HTR-8/SVneo (cell line): ENCODE results near the gene CFB.
"Not testable (repeated sequence)": the region's sequence is repeated elsewhere in the genome, so short reads cannot be mapped to it uniquely, and the experiment has no call there.

ENCODE experiments used
- DNase-seq: peaks from one replicate; pipeline ENCODE4 v3.0.0; 2011; ENCODE audit warnings: low spot score, mixed read lengths; ENCODE audit not compliant: insufficient read length
- FAIRE-seq: peaks from 2 replicates; lab custom pipeline; 2011; peaks lifted over from hg19 to GRCh38; lab: Jason Lieb, UNC

The CFB gene

DNA sequence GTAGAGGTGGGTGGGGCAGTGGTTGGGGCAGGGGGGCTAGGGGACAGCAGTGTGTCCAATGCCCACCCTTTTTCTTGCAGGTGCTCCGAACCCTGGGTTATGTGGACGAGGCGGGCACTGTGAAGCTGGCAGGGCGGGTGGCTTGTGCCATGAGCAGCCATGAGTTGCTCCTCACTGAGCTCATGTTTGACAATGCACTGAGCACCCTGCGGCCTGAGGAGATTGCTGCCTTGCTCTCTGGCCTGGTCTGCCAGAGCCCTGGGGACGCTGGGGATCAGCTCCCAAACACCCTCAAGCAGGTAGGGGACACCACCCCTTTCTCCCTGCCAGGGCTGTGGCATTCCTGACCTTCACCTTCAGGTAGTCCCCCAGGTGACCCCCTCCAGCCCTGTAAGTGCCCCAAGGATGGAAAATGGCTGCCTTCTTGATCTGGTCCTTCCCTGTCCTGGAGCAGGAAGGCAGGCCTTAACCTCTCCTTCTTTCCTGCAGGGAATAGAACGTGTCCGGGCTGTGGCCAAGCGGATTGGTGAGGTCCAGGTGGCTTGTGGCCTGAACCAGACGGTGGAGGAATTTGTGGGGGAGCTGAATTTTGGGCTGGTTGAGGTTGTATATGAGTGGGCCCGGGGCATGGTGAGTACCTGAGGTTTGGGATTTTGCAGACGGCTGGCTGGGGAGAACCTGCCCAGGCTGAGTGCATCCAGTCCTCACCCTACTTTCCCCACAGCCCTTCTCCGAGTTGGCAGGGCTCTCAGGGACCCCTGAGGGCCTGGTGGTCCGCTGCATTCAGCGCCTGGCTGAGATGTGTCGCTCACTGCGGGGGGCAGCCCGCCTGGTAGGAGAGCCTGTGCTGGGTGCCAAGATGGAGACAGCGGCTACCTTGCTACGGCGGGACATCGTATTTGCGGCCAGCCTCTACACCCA, 23.2 kb downstream of the CFB start:
- no peak for DNase-seq
- no peak for FAIRE-seq

DNA sequence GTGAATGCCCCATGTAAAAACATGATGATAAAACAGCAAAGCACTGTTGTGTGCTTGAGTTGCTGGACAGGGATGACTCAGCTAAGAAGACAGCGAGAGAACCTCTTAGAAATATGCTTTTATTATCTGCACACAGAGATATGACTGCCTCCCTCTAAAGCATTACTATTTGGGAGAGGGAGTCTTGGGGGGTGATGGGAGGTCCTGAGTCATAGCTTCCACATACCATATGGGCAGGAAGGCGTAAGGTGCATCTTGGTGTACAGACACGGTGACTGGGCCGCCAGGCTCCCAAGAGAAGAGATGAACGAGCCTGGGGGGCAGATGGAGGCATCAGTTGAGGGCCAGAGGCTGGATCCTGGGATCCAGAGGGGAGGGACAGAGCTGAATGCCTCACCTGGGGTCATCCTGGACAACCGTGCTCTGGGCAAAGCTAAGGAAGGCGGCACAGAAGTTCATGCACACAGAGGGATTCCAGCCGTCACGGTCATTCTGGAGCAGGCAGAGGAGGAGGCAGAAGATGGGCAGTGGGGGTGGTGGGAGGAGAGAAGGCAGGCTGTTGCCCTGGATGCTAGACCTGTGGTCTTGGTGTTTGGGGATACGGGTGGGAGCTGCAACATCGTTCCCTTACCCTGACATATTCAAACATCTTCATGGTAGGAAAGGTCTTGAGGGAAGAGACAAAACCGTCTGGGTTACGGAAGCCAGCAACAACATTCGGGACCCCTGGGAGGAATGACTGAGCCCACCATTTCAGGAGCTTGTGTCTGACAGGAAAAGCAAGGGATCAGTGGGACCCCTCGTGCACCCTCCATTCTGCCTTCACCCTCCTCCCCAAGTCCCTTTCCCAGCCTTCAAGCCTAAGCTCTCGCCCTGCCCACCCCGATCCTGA, 24.1 kb downstream of the CFB start:
- FAIRE-seq (no peak), DNase-seq (no peak)

DNA sequence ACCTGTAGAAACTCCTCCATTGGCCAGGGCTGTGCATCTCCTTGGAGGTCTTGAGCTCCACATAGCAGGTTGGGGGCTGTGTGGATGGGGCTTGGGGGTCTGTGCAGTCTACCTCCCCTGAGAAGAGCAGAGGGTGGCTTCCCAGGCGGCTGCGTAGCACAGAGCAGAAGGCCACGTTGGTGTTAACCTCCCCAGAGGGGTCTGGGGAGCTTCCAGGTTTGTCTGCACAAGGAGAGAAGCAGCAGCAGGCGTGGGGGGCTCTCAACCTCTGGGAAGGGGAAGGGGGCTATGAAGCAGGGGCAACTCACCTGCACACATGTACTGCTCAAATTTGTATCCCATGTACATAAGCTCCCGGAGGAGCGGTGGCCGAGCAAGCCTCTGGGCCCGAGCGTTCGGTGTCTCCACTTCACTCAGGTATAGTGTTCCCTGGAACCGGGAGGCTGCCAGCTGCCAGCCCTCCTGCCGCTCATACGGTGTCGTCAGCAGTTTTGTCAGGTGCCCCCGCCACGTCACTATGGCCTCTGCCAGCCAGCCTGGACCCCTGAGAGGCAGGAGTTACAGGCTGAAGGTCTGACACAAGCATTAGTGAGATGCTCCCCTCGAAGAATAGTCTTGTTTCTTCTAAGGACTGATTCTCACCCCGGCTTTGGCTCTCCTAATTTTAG, 24.8 kb downstream of the CFB start:
- FAIRE-seq (no peak), DNase-seq (no peak)

DNA sequence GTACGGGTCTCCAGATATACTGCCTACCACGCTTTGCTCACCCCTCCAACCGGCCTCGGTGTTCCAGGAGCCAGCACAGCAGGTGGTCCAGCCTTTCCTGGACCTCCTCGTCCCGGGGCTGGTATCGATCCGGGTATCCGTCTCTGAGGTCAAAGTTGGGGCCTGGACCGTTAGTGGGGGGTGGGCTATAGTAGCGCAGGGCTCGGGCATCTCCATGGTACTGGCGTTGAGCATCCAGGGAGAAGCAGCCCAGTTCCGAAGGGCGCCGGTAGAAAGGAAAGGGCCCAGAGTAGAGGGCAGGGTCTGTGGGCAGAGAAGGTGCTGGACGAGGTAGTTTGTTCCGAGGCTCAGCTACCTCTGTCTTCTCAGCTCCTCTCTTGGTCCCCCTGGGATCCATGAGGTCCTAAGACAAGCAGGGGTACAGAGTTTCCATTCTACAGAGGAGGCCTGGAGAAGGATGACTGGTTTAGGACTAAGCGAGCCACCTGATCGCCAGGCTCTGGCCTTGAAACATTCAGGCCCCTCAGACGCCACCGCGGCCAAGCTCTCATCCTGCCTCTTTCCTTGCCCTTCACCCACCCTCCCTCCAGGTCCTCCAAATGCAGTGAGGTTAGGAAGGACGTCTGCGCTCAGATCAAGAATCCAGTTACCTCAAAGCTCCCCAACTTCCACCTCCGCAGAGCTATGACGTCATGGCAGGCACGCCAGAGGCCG, 25.5 kb downstream of the CFB start:
- DNase-seq (no peak), FAIRE-seq (no peak)

DNA sequence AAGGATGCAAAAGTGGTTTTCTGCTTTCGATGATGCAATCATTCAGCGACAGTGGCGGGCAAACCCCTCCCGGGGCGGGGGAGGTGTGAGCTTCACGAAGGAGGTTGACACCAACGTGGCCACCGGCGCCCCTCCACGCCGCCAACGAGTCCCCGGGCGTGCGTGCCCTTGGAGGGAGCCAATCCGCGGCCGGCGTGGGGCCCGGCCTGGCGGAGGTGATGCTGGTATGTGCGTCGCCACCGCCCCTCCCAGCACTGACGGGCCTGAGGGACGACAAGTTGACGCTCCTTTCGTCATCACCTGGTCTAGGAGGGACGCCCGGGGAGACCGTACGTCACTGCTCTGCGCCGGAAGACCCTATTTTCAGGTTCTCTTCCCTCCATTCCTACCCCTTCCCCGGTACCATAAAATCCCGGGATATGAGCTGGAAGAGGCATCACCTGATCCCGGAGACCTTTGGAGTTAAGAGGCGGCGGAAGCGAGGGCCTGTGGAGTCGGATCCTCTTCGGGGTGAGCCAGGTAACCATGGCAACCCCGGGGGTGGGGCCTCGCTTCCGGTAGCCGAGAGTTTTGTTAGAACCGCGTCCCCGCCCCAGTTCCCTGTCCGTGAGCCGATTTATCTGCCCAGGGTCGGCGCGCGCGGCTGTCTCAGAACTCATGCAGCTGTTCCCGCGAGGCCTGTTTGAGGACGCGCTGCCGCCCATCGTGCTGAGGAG, 26.3 kb downstream of the CFB start, which contains the start of gene DXO:
Gene DXO, minus strand, starts transcription at position 146 of the 716 bp plus-strand sequence. CDS start 463 bp downstream, outside the sequence.
- peak; percentile 98 for FAIRE-seq
- DNase-seq, result peak; percentile 99

DNA sequence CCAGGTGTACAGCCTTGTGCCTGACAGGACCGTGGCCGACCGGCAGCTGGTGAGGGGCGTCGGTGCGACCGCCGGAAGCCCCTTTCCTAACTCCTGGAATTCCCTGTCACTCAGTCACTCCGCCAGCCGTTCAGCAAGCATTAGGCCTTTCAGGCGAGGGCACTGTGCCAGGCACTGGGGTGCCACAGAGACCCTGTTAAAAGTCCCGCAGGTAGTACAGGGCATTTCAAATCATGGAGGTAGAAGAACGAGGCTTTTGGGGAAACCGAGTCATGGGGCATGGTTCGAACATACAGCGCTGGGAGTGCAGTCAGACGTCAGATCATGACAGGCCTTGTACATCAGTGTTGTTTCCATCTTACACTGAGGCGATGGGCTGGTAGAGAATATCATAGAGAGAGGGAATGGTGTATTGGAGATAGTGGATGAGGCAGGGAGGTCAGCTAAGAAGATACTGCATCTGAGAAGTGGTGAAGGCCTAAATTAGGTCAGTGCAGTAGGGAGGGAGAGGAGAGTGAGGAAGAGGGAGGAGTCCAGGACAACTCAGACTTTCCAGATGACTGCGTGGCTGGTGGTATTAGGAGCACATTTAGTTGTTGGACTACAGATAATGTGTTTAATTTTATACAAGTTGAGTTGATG, 26.9 kb downstream of the CFB start:
- no peak for DNase-seq
- no peak for FAIRE-seq

DNA sequence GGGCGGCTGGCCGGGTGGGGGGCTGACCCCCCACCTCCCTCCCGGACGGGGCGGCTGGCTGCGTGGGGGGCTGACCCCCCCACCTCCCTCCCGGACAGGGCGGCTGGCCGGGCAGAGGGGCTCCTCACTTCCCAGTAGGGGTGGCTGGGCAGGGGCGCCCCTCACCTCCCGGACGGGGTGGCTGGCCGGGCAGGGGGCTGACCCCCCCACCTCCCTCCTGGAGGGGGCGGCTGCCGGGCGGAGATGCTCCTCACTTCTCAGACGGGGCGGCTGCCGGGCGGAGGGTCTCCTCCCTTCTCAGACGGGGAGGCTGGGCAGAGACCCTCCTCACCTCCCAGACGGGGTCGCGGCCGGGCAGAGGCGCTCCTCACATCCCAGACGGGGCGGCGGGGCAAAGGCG, 30.2 kb downstream of the CFB start:
- DNase-seq, FAIRE-seq: not testable (repeated sequence)

DNA sequence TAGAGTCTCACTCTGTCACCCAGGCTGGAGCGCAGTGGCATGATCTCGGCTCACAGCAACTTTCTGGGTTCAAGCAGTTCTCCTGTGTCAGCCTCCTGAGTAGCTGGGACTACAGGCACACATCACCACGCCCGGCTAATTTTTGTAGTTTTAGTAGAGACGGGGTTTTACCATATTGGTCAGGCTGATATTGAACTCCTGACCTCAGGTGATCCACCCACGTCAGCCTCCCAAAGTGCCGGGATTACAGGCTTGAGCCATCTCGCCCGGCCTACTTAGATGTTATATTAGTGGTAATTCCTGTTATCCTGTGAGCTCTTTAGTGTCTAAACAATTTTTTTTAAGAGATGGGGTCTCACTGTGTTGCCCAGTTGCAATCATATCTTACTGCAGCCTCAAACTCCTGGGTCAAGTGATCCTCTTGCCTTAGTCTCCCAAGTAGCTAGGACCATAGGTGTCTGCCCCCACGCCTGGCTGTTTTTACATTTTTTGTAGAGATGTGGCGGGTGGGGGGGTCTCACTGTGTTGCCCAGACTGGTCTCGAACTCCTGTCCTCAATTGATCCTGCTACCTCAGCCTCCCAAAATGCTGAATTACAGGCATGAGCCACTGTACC, 32.0 kb downstream of the CFB start:
- DNase-seq (no peak), FAIRE-seq (no peak)

DNA sequence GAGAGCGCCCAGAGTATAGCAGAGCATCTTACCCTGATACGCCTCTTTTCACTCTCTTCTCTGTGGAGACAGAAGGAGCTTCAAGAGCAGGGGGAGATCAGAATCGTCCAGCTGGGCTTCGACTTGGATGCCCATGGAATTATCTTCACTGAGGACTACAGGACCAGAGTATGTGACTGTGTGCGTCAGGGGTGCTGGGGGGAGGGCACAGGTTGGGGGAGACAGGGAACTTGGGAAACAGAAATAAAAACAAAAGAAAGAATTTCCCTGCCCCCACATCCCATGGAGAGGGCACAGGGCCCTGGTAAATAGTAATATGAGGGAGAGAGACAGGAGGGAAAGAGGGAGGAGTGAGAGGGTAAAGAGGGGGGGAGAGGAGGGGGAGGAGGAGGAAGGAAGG, 32.9 kb downstream of the CFB start:
- DNase-seq (no peak), FAIRE-seq (no peak)

DNA sequence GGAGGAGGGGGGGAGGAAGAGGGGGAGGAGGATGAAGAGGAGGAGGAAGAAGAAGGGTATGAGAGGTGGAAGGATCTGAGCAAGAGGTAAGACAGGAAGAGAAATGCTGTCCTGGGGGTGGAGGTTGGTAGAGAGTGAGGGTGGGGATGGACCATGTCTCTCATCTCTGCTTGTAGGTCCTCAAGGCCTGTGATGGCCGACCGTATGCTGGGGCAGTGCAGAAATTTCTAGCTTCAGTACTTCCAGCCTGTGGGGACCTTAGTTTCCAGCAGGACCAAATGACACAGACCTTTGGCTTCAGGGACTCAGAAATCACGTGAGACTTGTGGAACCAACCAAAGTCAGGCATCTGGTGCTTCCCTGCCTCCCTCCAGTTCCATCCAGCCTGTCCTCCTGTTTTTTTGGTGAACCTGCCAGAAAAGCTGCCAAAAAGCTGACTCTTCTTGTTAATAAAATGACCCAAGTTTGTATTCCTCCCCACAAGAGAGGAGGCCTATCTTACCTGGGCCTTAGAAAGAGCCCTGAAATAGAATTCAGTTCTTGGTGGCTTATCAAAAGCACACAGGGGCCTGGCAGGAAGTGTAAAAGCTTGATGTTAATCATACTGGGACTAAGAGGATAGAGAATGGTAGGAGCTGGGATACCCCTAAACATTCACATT, 33.5 kb downstream of the CFB start:
- DNase-seq (no peak), FAIRE-seq (no peak)

DNA sequence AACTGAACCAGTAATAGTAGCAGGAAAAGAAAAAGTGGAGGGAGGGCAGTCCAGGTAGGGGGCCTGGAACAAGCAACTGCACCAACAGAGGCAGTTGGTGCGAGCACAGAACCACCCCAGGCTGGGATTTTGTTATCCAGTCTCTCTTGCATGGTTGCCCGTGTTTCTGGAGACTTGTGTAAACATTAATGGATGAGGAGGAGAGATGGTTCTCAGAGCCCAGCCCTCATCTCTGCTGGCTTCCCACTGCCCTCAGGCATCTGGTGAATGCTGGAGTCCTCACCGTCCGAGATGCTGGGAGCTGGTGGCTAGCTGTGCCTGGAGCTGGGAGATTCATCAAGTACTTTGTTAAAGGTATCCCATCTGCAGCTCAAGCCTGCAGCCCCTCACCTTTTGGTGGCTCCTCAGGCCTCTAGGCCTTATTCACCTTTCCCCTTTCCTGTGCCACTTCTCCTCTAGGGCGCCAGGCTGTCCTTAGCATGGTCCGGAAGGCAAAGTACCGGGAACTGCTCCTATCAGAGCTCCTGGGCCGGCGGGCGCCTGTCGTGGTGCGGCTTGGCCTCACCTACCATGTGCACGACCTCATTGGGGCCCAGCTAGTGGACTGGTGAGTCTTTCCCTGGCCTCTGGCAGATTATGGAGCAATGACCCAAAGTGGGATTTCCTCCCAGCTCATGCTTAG, 34.4 kb downstream of the CFB start:
- DNase-seq, FAIRE-seq: not testable (repeated sequence)

DNA sequence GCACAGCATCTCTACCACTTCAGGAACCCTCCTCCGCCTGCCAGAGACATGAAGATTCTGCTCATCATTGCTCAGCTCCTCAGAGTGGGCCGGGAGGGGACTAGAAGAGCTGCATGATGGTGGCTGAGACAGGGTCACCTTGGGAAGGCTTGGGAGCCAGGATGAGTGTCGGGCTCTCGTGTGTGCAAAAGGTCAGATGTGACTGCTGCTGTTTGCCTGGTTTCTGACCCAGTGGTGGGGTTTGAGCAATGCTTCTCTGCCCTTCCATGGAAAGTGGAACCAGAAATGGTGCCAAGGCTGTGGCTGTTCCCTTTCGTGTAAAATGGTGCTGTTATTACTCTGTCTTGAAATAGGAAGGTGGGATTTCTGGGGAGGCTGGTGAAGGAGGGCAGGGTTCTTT, 35.1 kb downstream of the CFB start:
- DNase-seq, FAIRE-seq: not testable (repeated sequence)

DNA sequence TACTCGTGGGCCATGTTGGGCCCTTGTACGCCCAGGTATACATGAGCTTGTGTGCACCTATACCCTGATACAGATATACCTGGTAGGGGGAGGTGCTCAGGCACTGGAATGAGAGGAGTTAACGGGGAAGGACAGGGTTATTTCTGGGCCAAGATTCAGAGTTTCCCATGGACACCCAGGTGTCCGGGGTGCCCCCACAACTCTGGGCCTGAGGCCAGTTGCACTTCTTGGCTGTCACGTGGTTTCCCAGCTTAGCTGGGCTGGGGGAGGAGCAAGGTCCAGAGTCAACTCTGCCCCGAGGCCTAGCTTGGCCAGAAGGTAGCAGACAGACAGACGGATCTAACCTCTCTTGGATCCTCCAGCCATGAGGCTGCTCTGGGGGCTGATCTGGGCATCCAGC, 35.8 kb downstream of the CFB start, which contains the start of gene C4A:
Gene C4A, plus strand, starts transcription at position 314 of the 400 bp plus-strand sequence. Its CDS starts 51 bp downstream, at position 365.
- FAIRE-seq, DNase-seq: not testable (repeated sequence)

DNA sequence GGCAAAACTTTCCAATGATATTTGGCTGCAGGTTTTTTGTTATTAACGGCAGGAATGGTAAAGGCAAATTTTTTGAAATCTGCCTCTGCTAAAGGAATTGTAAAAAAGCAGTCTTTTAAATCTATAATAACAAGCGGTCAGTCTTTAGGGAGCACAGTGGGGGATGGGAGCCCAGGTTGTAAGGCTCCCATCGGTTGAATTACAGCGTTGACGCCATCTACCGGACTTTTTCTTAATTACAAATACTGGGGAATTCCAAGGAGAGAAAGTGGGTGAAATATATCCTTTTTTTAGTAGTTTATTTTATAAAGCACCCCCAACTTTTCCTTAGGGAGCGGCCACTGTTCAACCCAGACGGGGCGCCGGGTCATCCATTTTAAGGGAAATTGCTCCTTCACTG, 43.5 kb downstream of the CFB start:
- FAIRE-seq, DNase-seq: not testable (repeated sequence)

DNA sequence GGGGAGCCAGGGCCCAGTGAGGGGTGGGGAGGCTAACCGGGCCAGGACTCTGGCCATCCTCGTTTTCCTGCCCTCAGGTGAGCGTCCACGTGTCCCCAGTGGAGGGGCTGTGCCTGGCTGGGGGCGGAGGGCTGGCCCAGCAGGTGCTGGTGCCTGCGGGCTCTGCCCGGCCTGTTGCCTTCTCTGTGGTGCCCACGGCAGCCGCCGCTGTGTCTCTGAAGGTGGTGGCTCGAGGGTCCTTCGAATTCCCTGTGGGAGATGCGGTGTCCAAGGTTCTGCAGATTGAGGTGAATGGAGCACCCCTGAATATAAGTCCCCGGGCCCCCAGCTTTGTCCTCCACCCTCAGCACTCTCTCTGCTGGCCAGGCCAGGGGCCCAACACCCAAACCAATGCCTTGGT, 48.5 kb downstream of the CFB start:
- DNase-seq, FAIRE-seq: not testable (repeated sequence)

DNA sequence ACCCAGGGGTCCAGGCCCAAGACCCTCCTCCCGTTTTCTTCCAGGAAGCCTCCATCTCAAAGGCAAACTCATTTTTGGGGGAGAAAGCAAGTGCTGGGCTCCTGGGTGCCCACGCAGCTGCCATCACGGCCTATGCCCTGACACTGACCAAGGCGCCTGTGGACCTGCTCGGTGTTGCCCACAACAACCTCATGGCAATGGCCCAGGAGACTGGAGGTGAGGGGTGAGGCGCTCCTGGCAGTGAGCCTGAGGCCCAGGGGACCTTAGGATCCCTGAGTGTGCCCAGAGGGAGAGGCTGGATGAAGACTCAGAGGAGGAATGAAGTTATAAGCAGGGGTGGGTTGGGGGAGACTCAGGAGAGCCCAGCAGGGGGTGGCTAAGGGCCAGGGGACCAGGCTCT, 50.5 kb downstream of the CFB start:
- DNase-seq, FAIRE-seq: not testable (repeated sequence)
